OCI-LY1 (cell line): ENCODE data around the gene CHN1.

Source experiments
- EZH2 ChIP-seq: fragments of 200-600 bp; sonication (generic), shearing (Covaris generic); IDR thresholded peaks from 2 replicates; pipeline ENCODE4 v1.8.0; 2017; ENCODE audit warnings: borderline replicate concordance, mixed run types, mild to moderate bottlenecking, antibody characterized with exemption, low read length, moderate library complexity, mixed read lengths
- TF ChIP-seq, protein P1 (sequence below): fragments of 200-600 bp; sonication (generic), shearing (Covaris generic); IDR thresholded peaks from 2 replicates; pipeline ENCODE4 v1.5.1; 2017; ENCODE audit warnings: mild to moderate bottlenecking, antibody characterized with exemption, low read length, moderate library complexity, mixed read lengths

DNA sequence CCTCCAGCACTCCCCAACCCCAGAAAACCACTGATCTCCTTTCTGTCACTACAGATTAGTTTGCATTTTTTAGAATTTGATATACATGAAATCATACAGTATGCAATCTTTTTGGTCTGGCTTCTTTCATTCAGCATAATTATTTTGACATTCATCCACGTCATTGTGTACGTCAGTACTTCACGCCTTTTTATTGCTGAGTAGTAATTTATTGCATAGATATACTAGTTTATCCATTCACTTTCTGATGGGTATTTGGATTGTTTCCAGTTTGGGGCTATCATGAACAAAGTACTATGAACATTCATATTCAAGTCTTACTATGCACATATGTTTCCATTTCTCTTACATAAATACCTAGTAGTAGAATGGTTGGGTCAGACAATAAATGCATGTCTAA, 20.1 kb upstream of the CHN1 start:
- TF ChIP-seq, protein P1, sequence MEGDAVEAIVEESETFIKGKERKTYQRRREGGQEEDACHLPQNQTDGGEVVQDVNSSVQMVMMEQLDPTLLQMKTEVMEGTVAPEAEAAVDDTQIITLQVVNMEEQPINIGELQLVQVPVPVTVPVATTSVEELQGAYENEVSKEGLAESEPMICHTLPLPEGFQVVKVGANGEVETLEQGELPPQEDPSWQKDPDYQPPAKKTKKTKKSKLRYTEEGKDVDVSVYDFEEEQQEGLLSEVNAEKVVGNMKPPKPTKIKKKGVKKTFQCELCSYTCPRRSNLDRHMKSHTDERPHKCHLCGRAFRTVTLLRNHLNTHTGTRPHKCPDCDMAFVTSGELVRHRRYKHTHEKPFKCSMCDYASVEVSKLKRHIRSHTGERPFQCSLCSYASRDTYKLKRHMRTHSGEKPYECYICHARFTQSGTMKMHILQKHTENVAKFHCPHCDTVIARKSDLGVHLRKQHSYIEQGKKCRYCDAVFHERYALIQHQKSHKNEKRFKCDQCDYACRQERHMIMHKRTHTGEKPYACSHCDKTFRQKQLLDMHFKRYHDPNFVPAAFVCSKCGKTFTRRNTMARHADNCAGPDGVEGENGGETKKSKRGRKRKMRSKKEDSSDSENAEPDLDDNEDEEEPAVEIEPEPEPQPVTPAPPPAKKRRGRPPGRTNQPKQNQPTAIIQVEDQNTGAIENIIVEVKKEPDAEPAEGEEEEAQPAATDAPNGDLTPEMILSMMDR = no peak
- TF ChIP-seq EZH2 = no peak
